Measurements from ENCODE around the gene TWIST2.

GRCh38 chr2:238882082-238882755 lies 34.3 kb downstream of the TWIST2 start:
- no peak for TF ChIP-seq CTCF (IDR thresholded peaks at IDR 0.05 in 2 of 3, conservative IDR thresholded peaks at IDR 0.05 in 1 of 3; ENCODE audit: control insufficient read depth in 2 of 3, extremely low read depth in 1 of 3, insufficient read depth in 1 of 3, low read depth in 3 of 3, low read length in 3 of 3)
- no peak for TF ChIP-seq MXI1 (IDR thresholded peaks at IDR 0.05; ENCODE audit: low read depth, low read length)
- TF ChIP-seq POLR2A (IDR thresholded peaks at IDR 0.05; ENCODE audit: low read depth, low read length): no peak
- TF ChIP-seq TAF1 (IDR thresholded peaks at IDR 0.05; ENCODE audit: borderline replicate concordance, low read depth, low read length): no peak
- no peak for TF ChIP-seq CREB1 (IDR thresholded peaks at IDR 0.05; ENCODE audit: low read depth)
- no peak for TF ChIP-seq HDAC2 (IDR thresholded peaks at IDR 0.05)
- no peak for TF ChIP-seq POLR2AphosphoS5 (IDR thresholded peaks at IDR 0.05; ENCODE audit: low read length)
- TF ChIP-seq TCF12 (IDR thresholded peaks at IDR 0.05; ENCODE audit: low read depth, low read length): no peak
